WTC11 (cell line): ENCODE data around the gene HMGCS2. TPM values are rescaled to one million over a fixed set of nuclear protein-coding genes. Genes with fewer than 3 reads are reported as not detected.

Source experiments
- ATAC-seq: fragments of 200-7000 bp; cut with Tn5 transposase; 2 replicates; pipeline ENCODE4 v1.10.0; 2021; ENCODE audit warnings: mild to moderate bottlenecking, moderate library complexity
- CTCF ChIA-PET: fragments of 300-600 bp; sonication (Branson Sonifier 250); formaldehyde crosslinking; loops from one replicate; lab custom pipeline; 2021; ENCODE audit warnings: antibody characterized with exemption; lab: Charles Lee
- POLR2A ChIA-PET: fragments of 350-600 bp; sonication (Branson Sonifier 250); formaldehyde crosslinking; loops from one replicate; lab custom pipeline; 2021; ENCODE audit warnings: antibody characterized with exemption; lab: Charles Lee
- DNase-seq: peaks from one replicate; pipeline ENCODE4 v3.0.0; 2021; ENCODE audit warnings: low spot score
- H3K27ac Mint-ChIP-seq: 2 replicates; pipeline ENCODE4 v1.8.0; 2021; ENCODE audit warnings: mixed read lengths
- H3K27me3 Mint-ChIP-seq: 2 replicates; pipeline ENCODE4 v1.8.0; 2021; ENCODE audit warnings: low read depth, mild to moderate bottlenecking, moderate library complexity, mixed read lengths
- H3K36me3 Mint-ChIP-seq: 2 replicates; pipeline ENCODE4 v1.8.0; 2021; ENCODE audit warnings: mixed read lengths
- H3K4me1 Mint-ChIP-seq: 2 replicates; pipeline ENCODE4 v1.8.0; 2022; ENCODE audit warnings: mixed read lengths
- H3K4me3 Mint-ChIP-seq: 2 replicates; pipeline ENCODE4 v1.8.0; 2021; ENCODE audit warnings: mild to moderate bottlenecking, moderate library complexity, mixed read lengths
- H3K9me3 Mint-ChIP-seq: 2 replicates; pipeline ENCODE4 v1.8.0; 2021; ENCODE audit warnings: mixed read lengths
- ELF4 ChIP-seq: sonication (generic); formaldehyde crosslinking; IDR thresholded peaks from 2 replicates; pipeline ENCODE4 v1.8.1; 2022; ENCODE audit warnings: low read depth, mild to moderate bottlenecking, moderate library complexity, missing genetic modification reagents
- ETV6 ChIP-seq: sonication (generic); formaldehyde crosslinking; IDR thresholded peaks from 2 replicates; pipeline ENCODE4 v1.8.1; 2022; ENCODE audit warnings: mild to moderate bottlenecking, missing genetic modification reagents
- FOXP1 ChIP-seq: sonication (generic); formaldehyde crosslinking; IDR thresholded peaks from 2 replicates; pipeline ENCODE4 v1.8.0; 2022; ENCODE audit warnings: missing genetic modification reagents, mild to moderate bottlenecking, moderate library complexity, borderline replicate concordance
- GABPB1 ChIP-seq: sonication (generic); formaldehyde crosslinking; IDR thresholded peaks from 2 replicates; pipeline ENCODE4 v1.8.1; 2023; ENCODE audit warnings: mild to moderate bottlenecking, missing genetic modification reagents
- GTF2I ChIP-seq: fragments of 250-450 bp; sonication (Bioruptor Pico); conservative IDR thresholded peaks from 2 replicates; pipeline ENCODE4 v1.4.0; 2021; ENCODE audit warnings: mild to moderate bottlenecking
- HMGA2 ChIP-seq: fragments of 250-450 bp; sonication (Bioruptor Pico); IDR thresholded peaks from 2 replicates; pipeline ENCODE4 v1.4.0; 2021; ENCODE audit warnings: mild to moderate bottlenecking, moderate library complexity
- NFE2L1 ChIP-seq: sonication (generic); formaldehyde crosslinking; IDR thresholded peaks from 2 replicates; pipeline ENCODE4 v1.8.1; 2023; ENCODE audit warnings: missing genetic modification reagents
- NFYB ChIP-seq: sonication (generic); formaldehyde crosslinking; conservative IDR thresholded peaks from 2 replicates; pipeline ENCODE4 v1.8.0; 2022; ENCODE audit warnings: low read depth, missing genetic modification reagents
- PRRX2 ChIP-seq: fragments of 250-450 bp; sonication (Bioruptor Pico); IDR thresholded peaks from 2 replicates; pipeline ENCODE4 v1.8.0; 2021; ENCODE audit warnings: mild to moderate bottlenecking
- RELA ChIP-seq: sonication (generic); formaldehyde crosslinking; IDR thresholded peaks from 2 replicates; pipeline ENCODE4 v1.8.1; 2022; ENCODE audit warnings: missing genetic modification reagents, mild to moderate bottlenecking, borderline replicate concordance
- TCF7 ChIP-seq: sonication (generic); formaldehyde crosslinking; IDR thresholded peaks from 2 replicates; pipeline ENCODE4 v1.8.0; 2022; ENCODE audit warnings: mild to moderate bottlenecking, low read depth, missing genetic modification reagents, moderate library complexity
- TP53 ChIP-seq: sonication (generic); formaldehyde crosslinking; IDR thresholded peaks from 2 replicates; pipeline ENCODE4 v1.8.1; 2023; ENCODE audit warnings: mild to moderate bottlenecking, missing genetic modification reagents
- ZNF138 ChIP-seq: sonication (generic); formaldehyde crosslinking; conservative IDR thresholded peaks from 2 replicates; pipeline ENCODE4 v1.8.1; 2022; ENCODE audit warnings: mild to moderate bottlenecking, moderate library complexity, missing genetic modification reagents
- ZNF317 ChIP-seq: sonication (generic); formaldehyde crosslinking; IDR thresholded peaks from 2 replicates; pipeline ENCODE4 v1.8.1; 2023; ENCODE audit warnings: low read depth, mild to moderate bottlenecking, moderate library complexity, missing genetic modification reagents, borderline replicate concordance
- ZNF396 ChIP-seq: fragments of 250-450 bp; sonication (Bioruptor Pico); IDR thresholded peaks from 2 replicates; pipeline ENCODE4 v1.8.0; 2021; ENCODE audit warnings: mild to moderate bottlenecking, moderate library complexity, borderline replicate concordance
- total RNA-seq: library from RNA; stranded (reverse); gene quantifications from 3 replicates; pipeline ENCODE4 v1.2.3, GENCODE V29; 2021
- TF ChIP-seq, protein P1 (sequence below): sonication (generic); formaldehyde crosslinking; IDR thresholded peaks from 2 replicates; pipeline ENCODE4 v1.8.1; 2023; ENCODE audit warnings: mild to moderate bottlenecking, missing genetic modification reagents, moderate library complexity
- TF ChIP-seq, protein P2 (sequence below): sonication (generic); formaldehyde crosslinking; IDR thresholded peaks from 2 replicates; pipeline ENCODE4 v1.8.0; 2022; ENCODE audit warnings: missing genetic modification reagents
- TF ChIP-seq, protein P3 (sequence below): sonication (generic); formaldehyde crosslinking; IDR thresholded peaks from 2 replicates; pipeline ENCODE4 v1.8.1; 2023; ENCODE audit warnings: mild to moderate bottlenecking, missing genetic modification reagents
- TF ChIP-seq, protein P4 (sequence below): sonication (generic); formaldehyde crosslinking; IDR thresholded peaks from 2 replicates; pipeline ENCODE4 v1.8.0; 2022; ENCODE audit warnings: mild to moderate bottlenecking, missing genetic modification reagents
- TF ChIP-seq, protein P5 (sequence below): fragments of 250-450 bp; sonication (Bioruptor Pico); IDR thresholded peaks from 2 replicates; pipeline ENCODE4 v1.9.0; 2021; ENCODE audit warnings: mild to moderate bottlenecking
- TF ChIP-seq, protein P6 (sequence below): fragments of 200-600 bp; IDR thresholded peaks from 2 replicates; pipeline ENCODE4 v1.8.0; 2022; ENCODE audit warnings: antibody characterized with exemption

The HMGCS2 gene
- total RNA-seq, 1 experiment from 2014 or later, result 0.24 TPM

DNA sequence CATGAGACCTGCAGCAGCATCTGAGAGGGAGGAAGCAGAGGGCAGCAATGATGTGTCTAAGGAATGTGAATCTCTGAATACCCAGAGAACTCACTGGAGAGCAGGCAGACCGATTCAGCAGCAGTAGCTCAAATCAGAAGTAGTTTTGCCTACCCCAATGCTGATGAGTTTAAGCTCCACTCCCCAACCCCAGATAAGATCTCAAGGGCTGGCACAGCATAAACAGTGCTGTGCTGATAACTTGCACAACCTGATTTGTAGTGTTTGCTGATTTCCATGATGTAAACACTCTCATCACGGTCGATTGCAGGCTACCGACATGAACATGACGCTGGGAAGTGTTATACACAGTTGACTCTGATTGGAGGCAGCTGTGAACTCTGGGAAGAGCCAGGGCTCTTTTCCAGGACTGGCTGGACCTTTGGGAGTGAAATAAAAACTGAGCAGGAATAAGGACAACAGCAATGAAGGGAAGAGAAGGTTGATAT lies 11.2 kb upstream of the HMGCS2 start:
- ChIA-PET POLR2A (interaction anchor here (0.7 to 1.0 kb wide), 2 partner anchors 16 to 192 kb away, joined by 3 to 5 read pairs; no protein-coding TSS in a partner anchor), CTCF (interaction anchor here (0.6 to 1.2 kb wide), 4 partner anchors 10 to 36 kb away, joined by 3 read pairs; no protein-coding TSS in a partner anchor)
- Mint-ChIP-seq H3K9me3 (no peaks in the 10 kb centered on the region), H3K27ac (0 out of 2 replicates have a peak overlapping the region, but pooled peaks have one; percentile 41), H3K4me1 (no peaks in the 10 kb centered on the region), H3K4me3 (no peak overlapping the region), H3K36me3 (no peaks in the 10 kb centered on the region), H3K27me3 (no peaks in the 10 kb centered on the region; the same call in 1 of the 2 replicates)
- TF ChIP-seq GABPB1 (CRISPR knock-in tag) (peak; percentile 55; the same call in 1 of the 2 replicates), RELA (CRISPR knock-in tag) (no peak)
- no peak for DNase-seq
- no peak for ATAC-seq

DNA sequence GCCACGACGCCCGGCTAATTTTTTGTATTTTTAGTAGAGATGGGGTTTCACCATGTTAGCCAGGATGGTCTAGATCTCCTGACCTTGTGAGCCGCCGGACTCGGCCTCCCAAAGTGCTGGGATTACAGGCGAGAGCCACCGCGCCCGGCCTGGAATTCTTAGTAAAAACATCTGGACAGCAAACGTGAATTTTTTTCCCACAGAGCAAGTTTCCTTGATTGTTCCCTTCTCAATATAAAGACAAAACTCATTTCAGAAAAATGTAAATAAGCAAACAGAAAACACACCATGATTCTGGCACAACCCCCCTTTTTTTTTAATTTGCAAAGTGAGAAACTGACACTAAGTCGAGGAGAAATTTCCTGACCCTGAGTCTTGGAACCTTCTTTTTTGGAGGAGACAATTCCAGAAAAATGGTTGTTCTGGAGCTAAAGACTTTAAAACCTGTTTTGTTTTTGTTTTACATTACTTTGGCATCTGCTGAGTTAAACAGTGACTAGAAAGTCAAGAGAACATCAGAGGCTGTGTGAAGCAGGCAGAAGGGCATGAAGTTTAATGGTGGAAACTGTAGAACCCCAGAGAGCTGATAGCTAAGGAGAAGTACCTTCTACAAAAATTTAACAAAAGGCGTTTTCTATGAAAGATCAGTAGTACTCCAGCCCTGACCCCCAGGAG lies 10.3 kb upstream of the HMGCS2 start:
- Mint-ChIP-seq H3K9me3 (no peaks in the 10 kb centered on the region), H3K36me3 (no peaks in the 10 kb centered on the region), H3K4me1 (peaks cover 3% of the 10 kb centered on the region), H3K4me3 (no peak overlapping the region), H3K27me3 (no peaks in the 10 kb centered on the region; the same call in 1 of the 2 replicates), H3K27ac (no peak overlapping the region)
- DNase-seq (no peak), ATAC-seq (no peak)
- ChIA-PET POLR2A (interaction anchor here (1.0 kb wide), 1 partner anchor 17 kb away, joined by 3 read pairs; no protein-coding TSS in a partner anchor), CTCF (interaction anchor here (0.6 to 1.1 kb wide), 3 partner anchors 10 to 35 kb away, joined by 3 read pairs; no protein-coding TSS in a partner anchor)
- TF ChIP-seq, protein P1, sequence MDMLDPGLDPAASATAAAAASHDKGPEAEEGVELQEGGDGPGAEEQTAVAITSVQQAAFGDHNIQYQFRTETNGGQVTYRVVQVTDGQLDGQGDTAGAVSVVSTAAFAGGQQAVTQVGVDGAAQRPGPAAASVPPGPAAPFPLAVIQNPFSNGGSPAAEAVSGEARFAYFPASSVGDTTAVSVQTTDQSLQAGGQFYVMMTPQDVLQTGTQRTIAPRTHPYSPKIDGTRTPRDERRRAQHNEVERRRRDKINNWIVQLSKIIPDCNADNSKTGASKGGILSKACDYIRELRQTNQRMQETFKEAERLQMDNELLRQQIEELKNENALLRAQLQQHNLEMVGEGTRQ (CRISPR knock-in tag), result no peak
- TF ChIP-seq PRRX2 (CRISPR knock-in tag), result no peak
- no peak for TF ChIP-seq ZNF317 (CRISPR knock-in tag)
- no peak for TF ChIP-seq NFYB
- no peak for TF ChIP-seq GTF2I (CRISPR knock-in tag)
- TF ChIP-seq, protein P2, sequence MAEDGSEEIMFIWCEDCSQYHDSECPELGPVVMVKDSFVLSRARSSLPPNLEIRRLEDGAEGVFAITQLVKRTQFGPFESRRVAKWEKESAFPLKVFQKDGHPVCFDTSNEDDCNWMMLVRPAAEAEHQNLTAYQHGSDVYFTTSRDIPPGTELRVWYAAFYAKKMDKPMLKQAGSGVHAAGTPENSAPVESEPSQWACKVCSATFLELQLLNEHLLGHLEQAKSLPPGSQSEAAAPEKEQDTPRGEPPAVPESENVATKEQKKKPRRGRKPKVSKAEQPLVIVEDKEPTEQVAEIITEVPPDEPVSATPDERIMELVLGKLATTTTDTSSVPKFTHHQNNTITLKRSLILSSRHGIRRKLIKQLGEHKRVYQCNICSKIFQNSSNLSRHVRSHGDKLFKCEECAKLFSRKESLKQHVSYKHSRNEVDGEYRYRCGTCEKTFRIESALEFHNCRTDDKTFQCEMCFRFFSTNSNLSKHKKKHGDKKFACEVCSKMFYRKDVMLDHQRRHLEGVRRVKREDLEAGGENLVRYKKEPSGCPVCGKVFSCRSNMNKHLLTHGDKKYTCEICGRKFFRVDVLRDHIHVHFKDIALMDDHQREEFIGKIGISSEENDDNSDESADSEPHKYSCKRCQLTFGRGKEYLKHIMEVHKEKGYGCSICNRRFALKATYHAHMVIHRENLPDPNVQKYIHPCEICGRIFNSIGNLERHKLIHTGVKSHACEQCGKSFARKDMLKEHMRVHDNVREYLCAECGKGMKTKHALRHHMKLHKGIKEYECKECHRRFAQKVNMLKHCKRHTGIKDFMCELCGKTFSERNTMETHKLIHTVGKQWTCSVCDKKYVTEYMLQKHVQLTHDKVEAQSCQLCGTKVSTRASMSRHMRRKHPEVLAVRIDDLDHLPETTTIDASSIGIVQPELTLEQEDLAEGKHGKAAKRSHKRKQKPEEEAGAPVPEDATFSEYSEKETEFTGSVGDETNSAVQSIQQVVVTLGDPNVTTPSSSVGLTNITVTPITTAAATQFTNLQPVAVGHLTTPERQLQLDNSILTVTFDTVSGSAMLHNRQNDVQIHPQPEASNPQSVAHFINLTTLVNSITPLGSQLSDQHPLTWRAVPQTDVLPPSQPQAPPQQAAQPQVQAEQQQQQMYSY, result no peak

DNA sequence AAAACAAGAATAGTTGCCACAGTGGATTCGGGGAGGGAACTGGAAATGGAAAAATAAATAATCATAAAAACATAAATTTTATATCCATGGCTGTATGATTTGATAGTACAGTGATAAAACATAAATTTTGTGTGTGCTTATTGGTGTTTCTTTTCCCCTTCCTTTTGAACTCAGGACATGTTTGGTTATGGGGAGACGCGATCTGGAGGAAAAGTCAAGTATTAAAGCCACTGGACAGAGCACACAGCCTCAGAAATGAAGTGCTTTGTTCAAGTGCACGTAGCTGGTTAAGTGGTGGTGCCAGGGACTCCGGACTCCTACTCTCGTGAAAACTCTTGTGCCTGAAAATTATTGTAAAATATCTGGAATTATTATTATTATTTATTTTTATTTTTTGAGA lies 9.7 kb upstream of the HMGCS2 start:
- H3K4me3 Mint-ChIP-seq, result no peak overlapping the region
- ATAC-seq (no peak), DNase-seq (no peak)
- H3K9me3 Mint-ChIP-seq, result no peaks in the 10 kb centered on the region
- peaks cover 9% of the 10 kb centered on the region for H3K4me1 Mint-ChIP-seq
- POLR2A ChIA-PET, result interaction anchor here (0.7 kb wide), 1 partner anchor 81 kb away, joined by 13 read pairs; no protein-coding TSS in a partner anchor
- CTCF ChIA-PET, result no interaction called here
- no peak overlapping the region for H3K27ac Mint-ChIP-seq
- no peaks in the 10 kb centered on the region; the same call in 1 of the 2 replicates for H3K27me3 Mint-ChIP-seq
- no peaks in the 10 kb centered on the region for H3K36me3 Mint-ChIP-seq
- TF ChIP-seq, protein P3, sequence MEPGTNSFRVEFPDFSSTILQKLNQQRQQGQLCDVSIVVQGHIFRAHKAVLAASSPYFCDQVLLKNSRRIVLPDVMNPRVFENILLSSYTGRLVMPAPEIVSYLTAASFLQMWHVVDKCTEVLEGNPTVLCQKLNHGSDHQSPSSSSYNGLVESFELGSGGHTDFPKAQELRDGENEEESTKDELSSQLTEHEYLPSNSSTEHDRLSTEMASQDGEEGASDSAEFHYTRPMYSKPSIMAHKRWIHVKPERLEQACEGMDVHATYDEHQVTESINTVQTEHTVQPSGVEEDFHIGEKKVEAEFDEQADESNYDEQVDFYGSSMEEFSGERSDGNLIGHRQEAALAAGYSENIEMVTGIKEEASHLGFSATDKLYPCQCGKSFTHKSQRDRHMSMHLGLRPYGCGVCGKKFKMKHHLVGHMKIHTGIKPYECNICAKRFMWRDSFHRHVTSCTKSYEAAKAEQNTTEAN (CRISPR knock-in tag), result no peak
- TF ChIP-seq ETV6 (CRISPR knock-in tag) (no peak), TP53 (CRISPR knock-in tag) (no peak), ELF4 (CRISPR knock-in tag) (no peak), HMGA2 (CRISPR knock-in tag) (no peak), NFE2L1 (CRISPR knock-in tag) (no peak), ZNF138 (CRISPR knock-in tag) (no peak), ZNF396 (CRISPR knock-in tag) (no peak), TCF7 (CRISPR knock-in tag) (no peak), FOXP1 (CRISPR knock-in tag) (no peak)
- TF ChIP-seq, protein P4, sequence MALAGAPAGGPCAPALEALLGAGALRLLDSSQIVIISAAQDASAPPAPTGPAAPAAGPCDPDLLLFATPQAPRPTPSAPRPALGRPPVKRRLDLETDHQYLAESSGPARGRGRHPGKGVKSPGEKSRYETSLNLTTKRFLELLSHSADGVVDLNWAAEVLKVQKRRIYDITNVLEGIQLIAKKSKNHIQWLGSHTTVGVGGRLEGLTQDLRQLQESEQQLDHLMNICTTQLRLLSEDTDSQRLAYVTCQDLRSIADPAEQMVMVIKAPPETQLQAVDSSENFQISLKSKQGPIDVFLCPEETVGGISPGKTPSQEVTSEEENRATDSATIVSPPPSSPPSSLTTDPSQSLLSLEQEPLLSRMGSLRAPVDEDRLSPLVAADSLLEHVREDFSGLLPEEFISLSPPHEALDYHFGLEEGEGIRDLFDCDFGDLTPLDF, result no peak
- TF ChIP-seq, protein P5, sequence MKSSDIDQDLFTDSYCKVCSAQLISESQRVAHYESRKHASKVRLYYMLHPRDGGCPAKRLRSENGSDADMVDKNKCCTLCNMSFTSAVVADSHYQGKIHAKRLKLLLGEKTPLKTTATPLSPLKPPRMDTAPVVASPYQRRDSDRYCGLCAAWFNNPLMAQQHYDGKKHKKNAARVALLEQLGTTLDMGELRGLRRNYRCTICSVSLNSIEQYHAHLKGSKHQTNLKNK, result no peak
- TF ChIP-seq, protein P6, sequence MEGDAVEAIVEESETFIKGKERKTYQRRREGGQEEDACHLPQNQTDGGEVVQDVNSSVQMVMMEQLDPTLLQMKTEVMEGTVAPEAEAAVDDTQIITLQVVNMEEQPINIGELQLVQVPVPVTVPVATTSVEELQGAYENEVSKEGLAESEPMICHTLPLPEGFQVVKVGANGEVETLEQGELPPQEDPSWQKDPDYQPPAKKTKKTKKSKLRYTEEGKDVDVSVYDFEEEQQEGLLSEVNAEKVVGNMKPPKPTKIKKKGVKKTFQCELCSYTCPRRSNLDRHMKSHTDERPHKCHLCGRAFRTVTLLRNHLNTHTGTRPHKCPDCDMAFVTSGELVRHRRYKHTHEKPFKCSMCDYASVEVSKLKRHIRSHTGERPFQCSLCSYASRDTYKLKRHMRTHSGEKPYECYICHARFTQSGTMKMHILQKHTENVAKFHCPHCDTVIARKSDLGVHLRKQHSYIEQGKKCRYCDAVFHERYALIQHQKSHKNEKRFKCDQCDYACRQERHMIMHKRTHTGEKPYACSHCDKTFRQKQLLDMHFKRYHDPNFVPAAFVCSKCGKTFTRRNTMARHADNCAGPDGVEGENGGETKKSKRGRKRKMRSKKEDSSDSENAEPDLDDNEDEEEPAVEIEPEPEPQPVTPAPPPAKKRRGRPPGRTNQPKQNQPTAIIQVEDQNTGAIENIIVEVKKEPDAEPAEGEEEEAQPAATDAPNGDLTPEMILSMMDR, result no peak
